ENCODE measurements around the gene MIDN.

The MIDN gene

DNA sequence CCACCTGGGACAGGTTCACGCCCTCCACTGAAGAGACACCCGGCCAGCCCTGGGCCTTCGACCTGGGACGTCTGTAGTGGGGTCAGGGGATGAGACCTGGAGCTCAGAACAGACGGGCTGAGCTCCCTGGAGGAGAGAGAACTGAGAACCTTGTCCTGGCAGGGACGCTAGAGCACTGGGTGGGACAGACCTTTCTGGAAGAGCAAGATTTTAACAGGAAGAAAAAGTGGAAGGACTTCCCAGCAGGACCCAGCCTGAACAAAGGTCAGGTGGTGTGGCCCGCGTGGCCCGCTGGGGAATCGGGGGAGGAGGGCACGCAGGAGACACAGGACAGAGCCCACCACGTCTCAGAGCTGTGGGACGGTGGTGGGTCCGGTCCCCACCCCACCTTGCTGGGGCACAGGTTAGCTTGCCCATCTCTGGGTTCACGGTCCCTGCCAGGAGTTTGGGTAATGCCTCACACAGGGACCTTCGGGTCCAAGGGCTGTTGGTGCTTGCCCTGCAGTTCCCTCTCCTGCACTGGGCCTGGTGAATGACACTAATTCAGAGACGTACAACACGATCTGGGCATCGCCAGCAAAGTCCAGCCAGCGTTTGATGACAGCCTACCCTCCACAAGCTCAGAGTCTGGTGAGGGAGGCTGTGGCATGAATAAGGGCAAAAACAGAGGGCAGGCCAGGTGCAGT, 36.1 kb downstream of the MIDN start:
- DNase-seq, result no peak

DNA sequence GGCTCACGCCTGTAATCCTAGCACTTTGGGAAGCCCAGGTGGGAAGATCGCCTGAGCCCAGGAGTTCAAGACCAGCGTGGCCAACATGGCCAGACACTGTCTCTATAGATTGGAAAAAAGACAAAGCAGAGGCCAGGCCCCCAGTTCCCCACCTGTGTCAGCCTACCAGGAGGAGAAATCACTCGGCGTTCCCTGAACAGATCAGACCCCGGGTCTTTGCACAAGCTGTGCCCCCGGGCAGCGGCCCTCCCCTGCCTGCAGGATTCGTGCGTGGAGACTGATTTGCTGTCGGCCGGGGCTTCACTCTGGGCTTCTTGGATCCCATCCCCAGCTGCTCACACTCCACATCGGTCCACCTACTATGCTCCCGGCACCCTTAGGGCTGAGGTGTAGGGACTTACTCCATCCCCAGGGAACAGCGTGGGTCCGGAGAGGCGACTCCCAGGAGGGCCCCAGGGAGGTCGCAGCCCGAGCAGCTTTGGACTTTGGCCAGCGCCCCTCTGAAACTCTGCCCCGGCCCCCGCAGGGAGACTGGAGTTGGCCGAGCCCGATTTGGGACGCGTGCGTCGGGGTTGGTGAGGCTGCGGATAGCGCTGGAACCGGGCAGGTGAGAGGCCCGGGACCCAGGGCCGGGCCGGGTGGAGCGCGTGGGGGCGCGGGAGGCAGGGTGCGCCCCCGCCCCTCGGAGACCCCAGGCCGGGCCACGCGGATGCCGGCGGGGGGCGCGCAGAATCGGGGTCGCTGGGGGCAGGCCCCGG, 36.8 kb downstream of the MIDN start:
- DNase-seq, result no peak

DNA sequence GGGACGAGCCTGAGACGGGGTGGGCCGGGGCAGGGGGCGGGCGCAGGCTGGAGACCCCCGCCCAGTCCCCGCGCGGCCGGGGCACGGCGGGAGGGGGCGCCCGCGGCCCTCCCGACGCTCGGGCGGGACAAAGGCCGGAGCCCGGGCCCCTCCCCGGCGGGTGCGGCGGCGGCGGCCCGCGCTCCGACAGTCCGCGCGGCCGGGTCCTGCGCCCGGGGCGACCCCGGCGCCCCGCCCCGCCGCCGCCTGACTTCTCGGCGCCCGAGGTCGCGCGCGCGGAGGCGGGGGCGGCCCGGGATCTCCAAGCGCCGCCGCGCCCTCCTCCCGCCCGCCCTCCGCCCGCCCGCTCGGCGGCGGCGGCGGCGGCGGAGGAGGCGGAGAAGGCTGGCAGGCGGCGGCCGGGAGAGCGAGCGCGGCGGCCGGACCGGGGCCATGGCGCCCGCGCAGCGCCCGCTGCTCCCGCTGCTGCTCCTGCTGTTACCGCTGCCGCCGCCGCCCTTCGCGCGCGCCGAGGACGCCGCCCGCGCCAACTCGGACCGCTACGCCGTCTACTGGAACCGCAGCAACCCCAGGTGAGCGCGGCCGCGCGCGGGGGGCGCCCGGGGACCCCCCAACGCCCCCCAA, 37.5 kb downstream of the MIDN start, which contains the start of gene EFNA2:
TSS of gene EFNA2 (plus strand) at position 137 of the 624 bp plus-strand sequence. CDS start at position 433, 296 bp downstream.
- no peak for DNase-seq

DNA sequence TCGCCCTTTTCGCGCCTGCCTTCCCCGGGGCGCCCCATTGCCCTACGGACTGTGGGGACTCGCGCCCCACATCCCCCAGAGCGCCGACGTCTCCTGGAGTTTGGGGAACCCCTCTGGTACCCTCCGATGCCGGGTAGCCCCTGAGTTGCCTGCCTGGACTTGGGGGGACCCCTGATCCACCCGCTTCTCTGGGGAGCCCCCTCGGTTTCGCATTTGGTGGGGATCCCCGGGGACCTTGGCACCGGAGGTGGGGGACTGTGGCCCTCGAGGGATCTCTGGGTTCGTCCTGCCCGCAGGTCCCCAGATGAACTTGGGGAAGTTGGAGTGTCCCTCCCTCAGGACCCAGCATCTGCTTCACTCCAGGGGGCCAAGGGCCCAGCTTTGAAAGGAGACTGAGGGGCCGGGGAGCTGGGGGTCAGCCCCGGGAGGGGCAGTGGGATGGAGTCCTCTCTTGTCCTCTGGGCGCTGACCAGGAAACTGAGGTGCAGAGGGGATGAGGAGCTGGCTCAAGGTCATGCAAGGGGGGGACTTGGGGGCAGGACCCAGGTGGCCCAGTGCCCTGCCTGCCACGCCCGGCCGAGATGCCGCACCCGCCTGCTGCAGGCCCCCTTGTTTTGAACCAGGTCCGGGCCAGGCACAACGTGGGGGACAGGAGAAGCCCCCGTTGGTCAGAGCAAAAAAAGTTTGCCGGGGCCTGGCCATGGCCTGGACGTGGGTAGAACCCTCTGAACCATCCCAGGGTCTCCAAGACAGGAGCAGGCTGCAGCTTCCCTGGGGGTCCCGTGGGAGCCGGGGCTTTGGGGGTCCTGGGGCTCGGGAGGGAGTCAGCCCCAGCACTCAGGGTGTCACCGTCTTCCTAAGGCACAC, 38.3 kb downstream of the MIDN start:
- DNase-seq, result no peak

DNA sequence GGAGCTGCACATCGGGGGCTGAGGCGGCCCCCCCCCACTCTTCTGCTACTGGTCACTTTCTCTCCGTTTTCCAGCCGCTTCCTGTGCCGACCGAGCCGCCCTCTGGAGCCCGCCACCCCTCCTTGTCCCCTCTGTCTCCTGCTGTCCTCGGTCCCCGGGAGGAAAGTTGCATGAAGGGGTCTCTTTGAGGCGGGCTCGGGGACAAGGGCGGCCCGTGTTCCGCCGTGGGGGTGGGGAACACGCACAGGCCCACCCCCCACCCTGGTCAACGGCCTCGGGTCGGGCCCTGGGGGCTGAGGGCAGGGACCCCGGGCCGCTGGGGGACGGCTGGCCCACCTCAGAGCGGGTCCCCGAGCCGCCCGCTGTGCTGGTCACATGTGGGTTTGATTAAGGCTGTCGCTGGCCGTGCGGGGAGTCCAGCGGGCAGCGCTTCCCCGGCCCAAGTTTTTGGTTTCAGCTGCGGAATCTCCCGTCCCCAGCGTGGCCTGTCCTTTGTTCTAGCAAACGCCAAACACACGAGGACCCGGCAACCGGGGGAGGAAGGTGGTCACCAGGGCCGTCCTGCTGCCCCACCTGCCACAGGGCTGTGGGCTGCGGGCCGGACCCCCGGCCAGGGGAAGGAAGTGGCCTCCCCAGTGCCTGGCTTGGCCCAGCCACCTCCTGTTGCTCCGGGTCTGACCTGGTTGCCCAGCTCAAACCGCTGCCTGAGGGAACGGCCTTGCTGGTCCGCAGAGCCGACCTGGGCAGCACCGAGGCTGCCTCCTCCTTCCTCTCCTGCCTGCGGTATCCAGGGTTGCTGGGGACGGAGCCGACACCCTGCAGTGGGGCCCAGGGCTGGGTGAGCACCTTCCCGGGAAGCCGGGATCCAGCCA, 39.2 kb downstream of the MIDN start:
- no peak for DNase-seq

DNA sequence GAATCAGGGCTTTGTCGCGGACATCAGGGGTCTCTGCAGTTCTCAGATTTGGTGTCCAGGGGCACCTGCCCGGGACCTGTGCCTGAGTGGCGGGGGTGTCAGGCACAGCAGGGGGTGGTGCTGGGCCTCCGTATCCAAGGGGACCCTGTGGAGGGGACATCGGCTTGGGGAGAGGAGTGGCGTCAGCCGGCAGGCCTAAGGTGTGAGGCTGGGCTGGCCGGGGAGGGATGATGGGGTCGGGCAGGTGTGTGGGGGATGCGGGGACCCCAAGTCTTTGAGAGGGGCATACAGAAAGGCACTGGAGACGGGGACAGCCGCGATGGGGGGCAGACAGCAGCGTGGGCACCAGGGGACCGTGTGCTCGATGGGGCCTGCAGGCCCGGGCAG, 39.8 kb downstream of the MIDN start:
- DNase-seq, result no peak

DNA sequence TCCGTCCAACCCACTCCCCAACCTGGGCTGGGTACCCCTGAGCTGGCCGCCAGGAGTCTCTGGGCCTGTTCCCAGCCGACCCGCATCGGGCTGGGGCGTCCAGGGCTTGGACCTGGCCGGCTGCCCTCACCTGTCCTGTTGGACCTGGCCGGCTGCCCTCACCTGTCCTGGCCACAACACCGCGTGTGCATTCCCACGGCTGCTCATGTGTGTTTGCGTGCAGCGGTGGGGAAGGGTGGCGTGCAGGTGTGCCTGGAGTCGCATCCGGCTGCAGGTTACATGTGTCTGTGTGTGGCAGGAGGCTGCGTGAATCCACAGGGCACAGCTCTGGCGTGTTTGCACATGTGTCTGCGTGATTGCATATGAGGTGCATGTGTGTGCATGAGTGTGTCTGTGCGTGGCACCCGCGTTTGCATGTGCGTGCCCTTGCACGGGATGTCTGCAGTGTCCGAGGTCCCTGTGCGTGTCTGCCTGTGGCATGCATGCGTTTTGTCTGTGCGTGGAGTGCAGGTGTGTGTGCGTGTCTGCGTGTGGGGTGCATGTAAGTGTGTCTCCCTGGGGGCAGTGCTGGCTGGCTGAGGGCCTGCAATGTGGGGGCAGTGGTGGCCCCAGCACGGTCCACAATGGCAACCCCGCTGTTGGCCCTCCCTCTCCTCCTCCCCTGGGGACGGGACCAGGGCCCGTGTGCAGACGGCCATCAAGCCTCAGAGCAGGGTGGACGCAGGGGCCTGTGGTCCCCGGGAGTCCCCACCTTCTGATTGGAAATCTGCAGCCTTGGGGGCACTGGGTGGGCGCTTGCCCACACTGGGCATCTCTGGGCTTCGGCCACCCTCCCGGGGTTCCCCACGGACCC, 40.7 kb downstream of the MIDN start:
- DNase-seq, result no peak

DNA sequence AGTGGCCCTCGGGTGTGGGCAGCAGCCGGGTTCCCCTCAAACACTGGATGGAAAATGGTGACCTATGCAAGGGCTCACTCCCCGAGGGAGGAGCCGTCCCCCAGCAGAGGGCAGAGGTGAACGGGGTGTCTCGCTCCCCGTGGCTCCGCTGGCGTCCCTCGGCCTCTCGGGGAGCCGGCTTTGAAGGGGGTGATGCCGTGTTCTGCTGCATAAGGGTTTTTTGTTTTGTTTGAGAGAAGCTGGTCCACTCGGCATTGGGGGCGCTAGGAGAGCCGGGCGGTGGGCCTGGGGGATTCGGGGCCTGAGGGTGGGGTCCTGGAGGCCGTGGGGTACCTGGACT, 41.3 kb downstream of the MIDN start:
- DNase-seq, result no peak

DNA sequence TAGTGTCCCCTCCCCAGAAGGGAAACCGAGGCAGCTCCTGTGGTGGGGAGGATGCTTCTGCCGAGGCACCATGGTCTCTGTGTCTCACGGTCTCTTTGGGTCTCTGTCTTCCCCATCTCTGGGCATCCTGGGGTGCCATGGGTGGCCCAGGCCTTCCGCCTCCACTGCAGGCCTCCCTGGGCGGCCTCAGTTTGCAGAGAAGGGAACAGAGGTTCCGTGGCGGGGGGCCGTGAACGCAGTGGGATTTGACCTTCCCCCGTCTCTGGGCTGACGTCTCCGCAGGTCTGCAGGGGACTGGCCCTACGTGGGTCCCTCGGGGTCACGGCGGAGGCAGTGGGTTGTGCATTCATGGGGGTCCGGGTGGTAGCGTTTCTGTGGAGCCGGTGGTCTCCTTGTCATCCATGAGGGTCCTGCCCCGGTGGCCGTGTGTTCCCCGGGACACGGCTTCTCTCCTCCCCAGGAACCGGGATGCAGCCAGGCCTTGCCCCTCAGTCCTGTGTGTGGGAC, 41.9 kb downstream of the MIDN start:
- no peak for DNase-seq

DNA sequence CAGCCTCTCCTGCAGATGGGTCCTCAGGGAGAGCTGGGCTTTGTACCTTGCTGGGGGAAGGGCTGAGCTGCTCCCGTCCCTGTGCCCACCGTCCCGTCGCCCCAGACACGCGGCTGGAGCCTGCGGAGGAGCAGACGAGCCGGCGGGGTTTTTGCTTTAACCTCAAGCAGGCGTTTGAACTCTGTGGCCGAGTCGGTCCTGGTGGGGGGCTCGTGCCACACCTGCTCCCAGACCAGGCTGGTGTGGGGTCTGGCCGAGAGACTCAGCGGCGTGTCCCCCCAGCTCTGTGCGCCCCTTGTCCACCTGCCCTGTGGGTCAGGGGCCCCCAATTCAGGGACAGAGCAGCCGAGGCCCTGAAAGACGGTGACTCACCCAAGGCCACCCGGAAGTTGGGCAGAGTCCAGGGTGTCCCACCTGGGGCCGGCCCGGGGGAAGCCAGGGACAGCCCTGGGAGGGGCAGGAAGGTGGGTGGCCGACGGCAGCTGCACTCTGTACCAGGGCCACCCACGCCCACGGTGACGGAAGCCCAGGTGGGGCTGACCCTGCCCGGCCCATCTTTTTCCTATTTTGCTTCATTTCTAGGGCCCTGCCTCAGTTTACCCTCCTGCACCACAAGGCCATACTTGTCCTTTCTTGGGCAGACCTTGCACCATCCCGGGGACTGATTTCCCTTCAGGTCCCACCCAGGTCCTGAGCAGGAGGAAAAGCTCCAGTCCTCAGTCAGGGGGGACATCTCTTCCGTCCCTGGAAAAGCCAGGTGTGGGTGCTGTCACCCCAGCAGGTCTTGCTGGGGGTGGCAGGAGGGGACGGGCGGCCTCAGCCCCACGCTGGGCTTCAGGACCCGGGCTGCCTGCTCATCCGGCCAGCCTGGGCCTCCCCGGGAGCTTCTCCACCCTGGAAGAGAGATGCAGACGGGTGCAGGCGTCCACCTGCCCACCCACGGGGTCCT, 42.6 kb downstream of the MIDN start:
- DNase-seq, result no peak

DNA sequence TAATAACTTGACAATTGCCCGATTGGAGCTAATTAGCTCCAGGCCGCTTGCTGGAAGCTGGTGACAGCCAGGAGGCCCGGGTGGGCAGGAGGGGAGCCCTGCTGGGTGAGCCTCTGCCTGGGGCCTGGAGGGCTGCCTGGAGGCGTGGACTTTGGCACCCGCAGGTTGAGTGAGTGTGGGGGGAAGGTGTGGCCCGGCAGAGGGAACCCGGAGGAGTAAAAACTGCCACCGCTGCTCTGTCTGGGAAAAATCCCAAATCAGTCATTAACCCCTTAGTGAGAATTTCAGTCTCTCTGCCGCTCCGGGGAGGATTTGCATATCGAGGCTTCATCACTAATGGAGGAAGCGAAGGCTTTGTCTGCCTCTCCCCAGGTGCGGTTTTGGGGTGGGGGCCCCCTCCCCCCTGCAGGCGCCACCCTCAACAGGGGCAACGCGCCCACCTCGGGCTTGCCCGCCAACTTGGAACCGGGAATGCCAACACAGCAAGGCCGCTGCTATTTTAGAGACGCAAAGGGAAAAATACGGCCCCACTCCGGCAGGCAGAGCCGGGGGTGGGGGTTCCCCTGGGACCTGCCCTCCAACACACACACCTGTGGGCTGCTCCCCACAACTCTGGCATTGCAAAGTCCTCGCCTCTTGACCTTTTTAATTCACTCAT, 43.5 kb downstream of the MIDN start:
- DNase-seq, result no peak

DNA sequence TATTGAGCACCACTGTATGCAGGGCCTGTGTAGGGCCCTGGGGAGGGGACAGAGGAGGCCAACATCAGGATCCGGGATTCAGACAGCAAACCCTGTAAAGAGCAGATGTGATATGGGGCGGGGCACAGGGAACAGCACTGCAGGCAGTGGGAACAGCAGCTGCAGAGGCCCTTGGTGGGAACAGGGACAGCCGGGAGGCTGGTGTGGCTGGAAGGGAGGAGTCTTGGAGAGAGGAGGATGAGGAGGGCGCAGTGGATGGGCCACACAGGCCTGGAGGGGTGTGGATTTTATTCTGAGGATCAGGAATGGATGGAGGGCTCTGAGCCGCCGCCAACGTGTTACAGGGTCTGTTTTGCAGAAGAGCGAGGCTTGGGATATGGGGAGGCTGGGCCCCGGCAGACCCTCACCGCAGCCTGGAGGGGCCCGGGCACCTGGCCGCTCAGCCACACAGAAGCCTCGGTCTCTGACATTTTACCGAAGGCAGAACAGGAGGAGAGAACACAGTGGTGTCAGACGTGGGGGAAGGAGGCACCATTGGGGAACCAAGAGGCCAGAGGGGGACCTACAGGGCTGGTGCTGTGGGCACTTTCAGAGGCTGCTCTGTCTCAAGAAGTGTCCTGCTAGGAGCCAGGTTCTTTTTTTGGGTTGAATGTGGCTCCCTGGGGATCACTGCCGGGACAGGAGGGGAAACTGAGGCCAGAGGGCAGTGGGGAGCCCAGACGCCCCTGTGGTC, 44.2 kb downstream of the MIDN start:
- DNase-seq, result no peak

DNA sequence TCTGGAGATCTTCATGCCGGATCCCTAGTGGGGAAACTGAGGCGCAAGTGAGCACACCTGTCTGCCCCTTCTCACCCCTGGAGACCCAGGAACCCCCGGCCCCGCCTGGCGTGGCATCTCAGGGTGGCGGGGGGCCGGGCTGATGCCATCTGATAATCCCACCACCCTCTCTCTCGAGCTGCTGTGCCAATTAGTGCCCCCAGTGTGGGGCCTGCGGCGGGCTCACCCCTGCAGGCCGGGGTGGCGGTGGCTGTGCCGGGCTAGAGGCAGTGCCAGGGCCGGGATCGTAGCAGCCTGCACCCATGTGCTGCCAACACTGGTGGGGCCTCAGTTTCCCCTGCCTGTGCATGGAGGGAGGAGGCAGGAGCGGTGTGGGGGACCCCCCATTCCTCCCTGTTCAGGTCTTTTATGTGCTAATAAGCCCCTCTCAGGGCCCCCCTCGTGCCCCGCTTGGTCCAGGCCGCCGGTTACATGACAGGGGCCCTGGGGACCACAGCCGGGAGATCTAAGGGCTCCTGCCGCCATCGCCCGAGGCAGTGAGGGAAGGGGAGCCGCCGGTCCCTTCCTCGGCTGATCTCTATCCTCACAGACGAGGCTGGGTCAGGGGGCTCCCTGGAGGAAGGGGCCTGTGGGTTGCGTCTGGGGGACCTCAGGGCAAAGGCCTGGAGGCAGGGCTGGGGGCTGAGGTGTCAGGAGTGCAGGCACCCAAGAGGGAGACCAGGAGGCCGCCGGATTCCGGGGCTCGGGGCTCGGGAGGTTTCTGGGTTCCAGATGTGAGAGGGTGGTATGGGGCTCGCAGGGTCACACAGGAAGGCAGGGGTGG, 45.6 kb downstream of the MIDN start:
- no peak for DNase-seq

DNA sequence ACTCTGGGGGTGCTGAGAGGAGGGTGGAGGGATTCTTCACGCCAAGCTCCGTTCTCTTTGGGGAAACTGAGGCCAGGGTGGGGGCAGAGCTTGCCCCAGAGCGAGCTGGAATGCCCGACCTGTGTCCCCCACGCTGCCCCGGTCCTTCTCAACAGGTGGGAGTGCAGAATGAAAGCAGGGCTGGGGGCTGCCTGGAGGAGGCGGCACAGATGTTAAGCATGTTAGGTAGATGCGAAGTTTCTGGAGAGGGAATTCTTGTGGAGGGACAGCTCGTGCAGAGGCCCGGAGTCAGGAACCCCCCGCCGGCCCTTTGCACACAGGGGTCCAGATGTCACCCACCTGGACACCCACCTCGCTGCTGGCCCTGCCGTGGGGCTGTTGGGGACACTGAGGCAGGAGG, 46.3 kb downstream of the MIDN start:
- DNase-seq, result no peak

DNA sequence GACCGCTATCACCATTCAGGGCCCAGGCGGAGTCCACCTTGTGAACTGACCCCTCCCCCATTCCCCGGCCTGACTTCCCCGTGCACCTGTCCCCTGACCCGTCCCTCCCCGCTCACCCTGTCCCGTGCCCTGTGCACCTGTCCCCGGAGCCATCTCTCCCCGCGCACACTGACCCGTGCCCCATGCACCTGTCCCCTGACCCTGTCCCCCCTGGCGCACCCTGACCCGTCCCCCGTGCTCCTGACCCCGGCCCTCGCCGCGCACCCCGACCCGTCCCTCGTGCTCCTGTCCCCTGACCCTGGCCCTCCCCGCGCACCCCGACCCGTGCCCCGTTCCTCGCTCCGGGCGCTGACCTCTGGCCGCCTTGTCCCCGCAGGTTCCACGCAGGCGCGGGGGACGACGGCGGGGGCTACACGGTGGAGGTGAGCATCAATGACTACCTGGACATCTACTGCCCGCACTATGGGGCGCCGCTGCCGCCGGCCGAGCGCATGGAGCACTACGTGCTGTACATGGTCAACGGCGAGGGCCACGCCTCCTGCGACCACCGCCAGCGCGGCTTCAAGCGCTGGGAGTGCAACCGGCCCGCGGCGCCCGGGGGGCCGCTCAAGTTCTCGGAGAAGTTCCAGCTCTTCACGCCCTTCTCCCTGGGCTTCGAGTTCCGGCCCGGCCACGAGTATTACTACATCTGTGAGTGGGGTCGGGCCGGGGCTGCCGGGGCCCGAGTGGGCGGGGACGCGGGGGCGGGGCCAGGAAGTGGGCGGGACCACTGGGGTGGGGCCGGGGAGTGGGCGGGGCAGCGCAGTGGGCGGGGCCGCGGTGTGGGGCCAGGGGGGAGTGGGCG, 47.0 kb downstream of the MIDN start:
- DNase-seq, result no peak

DNA sequence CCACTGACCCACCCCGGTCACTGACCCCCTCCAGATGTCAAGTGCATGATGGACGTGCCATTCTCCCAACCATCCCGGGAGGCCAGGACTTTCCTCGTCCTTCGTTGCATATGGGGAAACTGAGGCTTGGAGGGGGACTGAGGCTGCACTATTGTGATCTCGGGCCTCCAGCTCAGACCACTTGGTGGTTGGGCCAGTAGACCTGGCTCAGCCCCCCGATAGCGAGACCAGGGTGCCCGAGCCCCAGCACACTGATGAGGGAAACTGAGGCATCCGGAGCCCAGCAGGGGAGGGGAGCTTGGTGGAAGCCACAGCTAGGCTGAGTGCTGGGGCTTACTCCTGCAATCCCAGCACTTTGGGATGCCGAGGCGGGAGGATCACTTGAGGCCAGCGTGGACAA, 47.7 kb downstream of the MIDN start:
- DNase-seq, result no peak

All from suppressor macrophage treated with lipopolysaccharide for 4 hours (primary cell).